Effector CD8-positive, alpha-beta T cell (primary cell): ENCODE measurements around the gene SMAD2.
"Not testable (repeated sequence)": the region's sequence is repeated elsewhere in the genome, so short reads cannot be mapped to it uniquely, and the experiment has no call there.

ENCODE experiments used
- DNase-seq: peaks from one replicate; lab custom pipeline; 2025; lab: John Stamatoyannopoulos, UW

SMAD2 gene

GRCh38 chr18:47844828-47845498 lies 85.5 kb downstream of the SMAD2 start:
- DNase-seq = no peak

DNA sequence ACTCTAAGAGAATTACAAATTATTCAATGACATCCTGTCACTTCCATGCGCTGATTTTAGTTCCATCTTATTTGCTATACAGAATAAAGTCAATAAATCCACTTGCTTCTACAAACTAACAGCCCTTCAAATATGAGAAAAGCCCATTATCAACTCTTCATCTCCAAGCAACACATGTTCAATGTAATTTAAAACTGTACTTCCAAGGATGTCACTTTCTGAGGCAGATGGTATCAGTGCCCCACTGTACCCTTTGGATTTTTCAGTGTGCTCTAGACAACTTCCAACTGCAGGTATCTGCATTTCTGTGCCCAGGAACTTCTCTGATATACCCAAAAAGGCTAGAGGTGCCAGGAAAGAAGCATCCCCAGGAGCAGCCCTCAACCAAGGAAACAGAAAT lies 87.6 kb downstream of the SMAD2 start:
- DNase-seq = no peak

DNA sequence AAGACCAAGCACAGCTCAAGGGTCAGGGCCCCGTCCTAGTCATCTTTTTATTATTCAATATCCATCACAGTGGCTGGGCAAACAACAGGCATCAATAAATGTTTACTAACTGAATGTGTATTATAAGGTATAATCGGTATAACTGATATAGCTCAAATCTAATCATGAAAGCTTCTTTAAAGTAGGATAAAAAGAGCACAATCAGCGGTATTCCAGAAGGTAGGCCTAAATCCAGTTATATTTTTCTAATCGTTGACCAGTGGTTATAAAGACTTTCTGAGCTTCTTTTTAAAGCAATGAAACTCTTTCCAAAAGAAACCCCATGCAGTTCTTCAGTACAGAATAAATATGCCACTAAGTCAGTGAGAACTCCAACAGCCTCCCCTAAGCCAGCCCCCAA lies 92.1 kb downstream of the SMAD2 start:
- no peak for DNase-seq

DNA sequence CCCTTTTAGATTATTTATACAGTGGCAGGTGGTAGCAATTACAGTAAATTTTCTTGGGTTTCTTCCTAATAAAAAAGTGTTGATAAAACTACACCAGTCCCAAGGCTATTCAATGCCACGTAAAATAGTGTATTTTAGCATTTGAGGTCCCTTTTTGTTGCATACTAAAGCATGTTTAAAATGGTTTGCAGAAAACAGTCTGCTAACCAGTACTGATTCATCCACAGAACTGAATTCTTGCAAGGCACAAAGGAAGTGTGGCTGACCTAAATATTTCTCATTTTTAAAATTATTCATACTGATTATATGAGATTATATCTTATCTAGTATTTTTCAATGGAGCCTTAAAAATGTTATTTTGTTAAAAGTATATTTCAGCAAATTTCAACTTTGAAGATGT lies 98.1 kb downstream of the SMAD2 start:
- no peak for DNase-seq

- no peak for DNase-seq
Observed at GRCh38 chr18:47831351-47831750, 99.1 kb downstream of the SMAD2 start.

GRCh38 chr18:47830772-47831171 lies 99.7 kb downstream of the SMAD2 start:
- DNase-seq = no peak

DNA sequence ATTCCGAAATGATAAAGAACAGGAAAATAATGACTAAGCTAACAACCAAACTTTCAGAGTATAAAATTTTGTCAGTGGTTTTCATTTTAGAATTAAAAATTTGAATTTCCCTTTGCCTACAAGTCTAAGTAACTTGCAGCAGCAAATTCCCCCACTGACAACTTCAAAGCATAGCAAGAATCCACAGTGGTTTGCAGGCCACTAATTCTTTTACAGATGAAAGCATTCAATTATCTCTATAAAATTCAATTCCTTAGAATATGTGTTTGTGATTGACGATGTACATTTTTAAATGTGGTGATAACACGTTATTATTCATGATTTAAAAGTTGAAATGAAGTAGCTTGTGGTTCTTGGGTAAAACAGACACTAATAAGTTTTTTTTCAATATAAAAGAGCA lies 100.6 kb downstream of the SMAD2 start:
- no peak for DNase-seq

DNA sequence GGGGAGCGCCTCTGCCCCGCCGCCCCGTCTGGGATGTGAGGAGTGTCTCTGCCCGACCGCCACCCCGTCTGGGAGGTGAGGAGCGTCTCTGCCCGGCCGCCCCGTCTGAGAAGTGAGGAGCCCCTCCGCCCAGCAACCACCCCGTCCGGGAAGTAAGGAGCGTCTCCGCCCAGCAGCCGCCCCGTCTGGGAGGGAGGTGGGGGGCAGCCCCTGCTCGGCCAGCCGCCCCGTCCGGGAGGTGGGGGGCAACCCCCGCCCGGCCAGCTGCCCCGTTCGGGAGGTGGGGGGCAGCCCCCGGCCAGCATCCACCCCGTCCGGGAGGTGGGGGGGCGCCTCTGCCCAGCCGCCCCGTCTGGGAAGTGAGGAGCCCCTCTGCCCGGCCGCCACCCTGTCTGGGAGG lies 102.4 kb downstream of the SMAD2 start:
- not testable (repeated sequence) for DNase-seq

- DNase-seq = no peak
Observed at GRCh38 chr18:47826157-47827074, 104.0 kb downstream of the SMAD2 start.

- DNase-seq = no peak
Observed at GRCh38 chr18:47821314-47821713, 109.1 kb downstream of the SMAD2 start.

GRCh38 chr18:47817795-47818077 lies 112.7 kb downstream of the SMAD2 start:
- DNase-seq = no peak

GRCh38 chr18:47817017-47817794 lies 113.3 kb downstream of the SMAD2 start:
- no peak for DNase-seq

GRCh38 chr18:47815486-47816270 lies 114.8 kb downstream of the SMAD2 start:
- DNase-seq = no peak

GRCh38 chr18:47809420-47809819 lies 121.0 kb downstream of the SMAD2 start:
- no peak for DNase-seq

GRCh38 chr18:47802802-47803201 lies 127.7 kb downstream of the SMAD2 start:
- no peak for DNase-seq

GRCh38 chr18:47801817-47802216 lies 128.6 kb downstream of the SMAD2 start:
- DNase-seq = no peak

GRCh38 chr18:47800756-47801155 lies 129.7 kb downstream of the SMAD2 start:
- DNase-seq = no peak

DNA sequence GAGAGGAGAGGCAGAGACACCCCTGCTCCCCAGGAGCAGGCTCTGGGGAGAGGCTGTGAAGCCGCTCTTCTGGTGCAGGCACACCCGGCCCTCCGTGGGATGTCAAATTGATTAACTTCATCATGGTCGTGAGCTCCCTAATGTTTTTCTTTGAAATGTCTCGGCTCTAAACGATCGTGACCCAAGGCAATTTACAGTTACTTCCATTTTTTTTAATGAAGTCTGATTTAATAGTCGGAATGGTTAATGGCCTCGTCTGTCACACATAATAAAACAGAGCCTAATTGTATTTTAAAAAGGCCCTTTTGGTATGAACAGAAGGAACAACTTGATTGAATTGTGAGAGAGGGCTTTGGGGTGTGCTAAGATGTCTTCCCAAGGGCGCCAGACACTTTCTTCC lies 130.2 kb downstream of the SMAD2 start:
- no peak for DNase-seq

GRCh38 chr18:47799376-47799775 lies 131.1 kb downstream of the SMAD2 start:
- no peak for DNase-seq

- no peak for DNase-seq
Observed at GRCh38 chr18:47798366-47798765, 132.1 kb downstream of the SMAD2 start.

DNA sequence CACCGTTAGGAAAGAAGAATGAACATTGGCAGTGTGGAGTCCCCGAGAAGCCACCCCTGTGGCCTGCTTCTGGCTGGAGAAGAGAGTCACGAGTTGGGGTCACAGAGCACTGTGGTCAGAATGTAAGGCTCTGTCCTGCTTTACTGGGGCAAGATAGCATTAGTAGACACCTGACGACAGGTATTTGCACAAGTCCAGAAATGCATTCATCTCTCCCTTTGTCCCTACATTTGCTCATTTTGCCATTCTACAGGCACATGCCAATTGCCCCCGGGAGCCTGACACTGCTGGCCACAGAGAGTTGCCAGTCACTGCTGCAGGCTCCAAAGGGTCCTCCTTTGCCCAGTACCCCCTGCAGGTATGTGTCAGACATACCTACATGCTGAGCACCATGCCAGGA lies 133.3 kb downstream of the SMAD2 start:
- no peak for DNase-seq

GRCh38 chr18:47795434-47795814 lies 135.0 kb downstream of the SMAD2 start:
- DNase-seq = no peak
